ENCODE data around the gene ABCB6.
A peak's percentile ranks its signal among the peaks of the same experiment; 100 is the strongest.

The ABCB6 gene

DNA sequence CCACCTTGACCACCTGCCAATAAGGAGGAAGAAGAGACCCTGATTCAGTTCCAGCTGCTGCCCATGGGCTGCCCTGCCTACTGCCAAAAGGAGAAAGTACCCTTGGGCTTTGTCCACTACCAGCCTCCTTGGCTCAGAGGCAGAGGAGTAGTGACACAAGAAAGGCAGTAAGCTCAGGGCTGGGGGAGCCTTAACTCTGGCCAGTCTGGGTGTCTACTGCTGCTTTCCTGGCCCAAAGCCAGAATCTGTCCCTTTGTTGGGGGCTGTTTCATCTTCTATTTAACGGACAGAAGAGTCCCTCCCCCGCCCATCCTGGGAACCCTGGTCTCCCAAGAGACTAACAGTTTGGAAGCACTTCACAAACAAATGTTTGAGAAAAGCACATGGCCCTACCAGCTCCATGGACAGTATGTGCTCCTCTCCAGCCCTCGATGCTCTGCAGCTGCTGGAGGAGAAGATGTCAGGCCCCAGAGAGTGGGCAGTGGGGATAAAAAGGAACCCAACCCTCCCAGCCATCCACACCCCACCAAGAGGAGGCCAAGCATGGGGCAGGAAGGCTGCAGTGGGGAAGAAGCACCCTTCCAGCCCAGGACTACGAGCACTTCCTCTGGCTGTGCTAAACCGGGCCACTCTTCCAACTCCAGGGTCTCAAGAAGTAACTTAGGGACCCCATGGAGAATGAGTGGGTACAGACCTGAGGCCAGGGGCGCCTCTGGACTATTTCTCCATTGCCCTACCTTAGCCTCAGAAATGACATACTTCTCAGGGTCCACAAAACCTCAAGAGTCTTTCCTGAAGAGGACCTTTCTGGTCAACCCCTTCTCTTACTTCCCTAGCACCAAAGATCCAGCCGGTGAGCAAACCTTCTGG, 9.5 kb upstream of the ABCB6 start:
- peak; percentile 18 for DNase-seq
- no peak overlapping the region for H4K8ac ChIP-seq (ENCODE audit: low read length)
- no peaks in the 10 kb centered on the region for H3K27me3 ChIP-seq (ENCODE audit: control insufficient read depth in 1 of 2, insufficient read depth in 1 of 2, low read length in 2 of 2)
- H3K36me3 ChIP-seq (ENCODE audit: control insufficient read depth in 1 of 2, insufficient read depth in 2 of 2, low read depth in 1 of 2, low read length in 2 of 2) = peaks cover 43 to 54% of the 10 kb centered on the region in 2 experiments
- H2BK120ac ChIP-seq (ENCODE audit: low read depth, low read length) = no peak overlapping the region
- H2AK5ac ChIP-seq (ENCODE audit: low read length, severe bottlenecking) = no peak overlapping the region
- H3K4ac ChIP-seq (ENCODE audit: low read depth in 1 of 2, low read length in 2 of 2) = peak overlapping the region in 1 of 2 experiments; percentile 93
- no peak overlapping the region for H4K91ac ChIP-seq (ENCODE audit: low read length)
- H2BK15ac ChIP-seq (ENCODE audit: low read depth, poor library complexity, severe bottlenecking) = no peak overlapping the region
- H3K9ac ChIP-seq (ENCODE audit: low read length) = peak overlapping the region; percentile 96
- peak overlapping the region; percentile 72 to 94 for H3K4me3 ChIP-seq (ENCODE audit: insufficient read depth in 1 of 2, low read depth in 1 of 2, low read length in 2 of 2)
- no peak overlapping the region for H2BK5ac ChIP-seq (ENCODE audit: low read depth, low read length, poor library complexity, severe bottlenecking)
- H3K27ac ChIP-seq (ENCODE audit: low read length, poor library complexity, severe bottlenecking) = no peak overlapping the region
- peaks cover 12% of the 10 kb centered on the region for H3K4me1 ChIP-seq (ENCODE audit: control insufficient read depth, insufficient read depth, low read depth, low read length)
- peak overlapping the region; percentile 98 for H3K4me2 ChIP-seq (ENCODE audit: low read length, poor library complexity, severe bottlenecking)
- no peaks in the 10 kb centered on the region for H3K9me3 ChIP-seq (ENCODE audit: control insufficient read depth, low read length)
- WGBS = 81% methylated on average over 6 of the region's 7 CpGs
- H2AFZ ChIP-seq (ENCODE audit: low read depth, low read length) = no peak overlapping the region
- H3K79me1 ChIP-seq (replicated peaks; ENCODE audit: low read length, poor library complexity, severe bottlenecking) = peaks cover 57% of the 10 kb centered on the region
- peak overlapping the region in 1 of 2 experiments; percentile 70 for H3K18ac ChIP-seq (ENCODE audit: low read depth in 1 of 2, low read length in 2 of 2)
- H2BK12ac ChIP-seq (ENCODE audit: low read length in 2 of 2) = peak overlapping the region in 1 of 2 experiments; percentile 84
- H3K14ac ChIP-seq (ENCODE audit: low read length in 2 of 2) = peak overlapping the region in 1 of 2 experiments; percentile 99
- H3K23ac ChIP-seq (ENCODE audit: low read length in 2 of 2) = peak overlapping the region in 1 of 2 experiments; percentile 86

DNA sequence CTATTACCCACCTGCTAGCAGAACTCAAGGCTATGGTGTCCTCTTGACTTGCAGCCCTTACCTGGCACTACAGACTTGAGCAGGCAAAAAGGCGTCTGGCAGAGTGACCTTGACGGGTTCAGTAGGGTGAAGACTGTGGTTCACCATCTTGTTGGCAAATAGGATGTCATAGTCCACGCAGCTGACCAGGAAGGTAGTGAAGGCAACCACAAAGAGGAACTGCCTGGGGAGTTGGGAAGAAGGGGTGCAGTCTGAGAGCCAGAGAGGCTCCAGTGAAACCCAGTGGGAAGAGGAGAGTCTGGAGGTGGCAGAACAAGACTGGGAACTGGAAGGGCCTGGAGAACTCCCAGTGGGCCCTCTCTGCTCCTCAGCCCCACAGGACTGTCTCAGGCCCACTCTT, 6.6 kb upstream of the ABCB6 start:
- Histone ChIP-seq H3K27me3 (ENCODE audit: control insufficient read depth in 1 of 2, insufficient read depth in 1 of 2, low read length in 2 of 2) (no peaks in the 10 kb centered on the region), H3K23ac (ENCODE audit: low read length in 2 of 2) (no peak overlapping the region), H3K4me3 (ENCODE audit: insufficient read depth in 1 of 2, low read depth in 1 of 2, low read length in 2 of 2) (no peak overlapping the region), H3K27ac (ENCODE audit: low read length, poor library complexity, severe bottlenecking) (no peak overlapping the region), H4K8ac (ENCODE audit: low read length) (no peak overlapping the region), H3K4me1 (ENCODE audit: control insufficient read depth, insufficient read depth, low read depth, low read length) (peaks cover 12% of the 10 kb centered on the region), H2BK120ac (ENCODE audit: low read depth, low read length) (no peak overlapping the region), H3K4ac (ENCODE audit: low read depth in 1 of 2, low read length in 2 of 2) (no peak overlapping the region), H2AK5ac (ENCODE audit: low read length, severe bottlenecking) (no peak overlapping the region), H2AFZ (ENCODE audit: low read depth, low read length) (no peak overlapping the region), H3K36me3 (ENCODE audit: control insufficient read depth in 1 of 2, insufficient read depth in 2 of 2, low read depth in 1 of 2, low read length in 2 of 2) (peaks cover 60 to 63% of the 10 kb centered on the region in 2 experiments), H3K9me3 (ENCODE audit: control insufficient read depth, low read length) (no peaks in the 10 kb centered on the region), H2BK12ac (ENCODE audit: low read length in 2 of 2) (no peak overlapping the region), H3K79me1 (replicated peaks; ENCODE audit: low read length, poor library complexity, severe bottlenecking) (peaks cover 45% of the 10 kb centered on the region), H2BK5ac (ENCODE audit: low read depth, low read length, poor library complexity, severe bottlenecking) (no peak overlapping the region), H4K91ac (ENCODE audit: low read length) (no peak overlapping the region), H3K4me2 (ENCODE audit: low read length, poor library complexity, severe bottlenecking) (no peak overlapping the region), H3K9ac (ENCODE audit: low read length) (no peak overlapping the region), H3K14ac (ENCODE audit: low read length in 2 of 2) (no peak overlapping the region), H2BK15ac (ENCODE audit: low read depth, poor library complexity, severe bottlenecking) (no peak overlapping the region), H3K18ac (ENCODE audit: low read depth in 1 of 2, low read length in 2 of 2) (no peak overlapping the region)
- WGBS = 96% methylated on average over 3 of the region's 3 CpGs
- DNase-seq = no peak

DNA sequence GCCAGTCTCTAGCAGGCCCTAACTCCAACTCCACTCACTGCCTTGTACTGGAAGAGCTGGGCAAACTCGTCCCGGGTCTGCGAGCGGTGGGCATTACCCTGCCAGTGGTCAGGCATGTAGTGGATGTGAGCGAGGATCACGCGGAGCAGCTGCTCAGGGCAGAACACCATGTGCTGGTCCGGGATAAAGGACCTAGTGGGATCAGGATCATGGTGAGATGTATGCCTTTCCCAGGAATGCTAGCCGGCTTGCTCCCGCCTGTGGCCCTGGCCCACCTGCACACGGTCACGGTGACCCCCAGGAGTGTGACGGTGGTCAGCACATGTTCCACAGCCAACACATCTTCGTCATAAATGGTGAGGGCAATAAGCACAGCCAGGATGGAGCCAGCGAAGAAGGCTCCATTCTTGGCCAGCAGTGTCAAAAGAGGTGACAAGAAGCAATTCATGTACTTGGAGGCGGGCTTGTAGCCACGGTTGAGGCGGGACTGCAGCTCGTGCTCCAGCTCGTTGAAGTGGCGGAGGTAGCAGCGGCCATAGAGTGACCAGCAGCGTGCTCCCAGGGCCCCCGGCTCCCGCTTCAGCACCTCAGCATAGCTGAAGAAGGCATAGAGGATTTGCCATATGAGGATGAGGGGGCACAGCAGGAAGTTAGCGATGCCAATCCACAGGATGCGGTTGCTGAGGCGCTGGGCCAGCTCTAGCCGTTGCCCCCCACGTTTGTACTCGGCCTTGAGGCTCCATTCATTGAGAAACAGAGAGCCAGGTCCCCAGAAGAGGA, 5.3 kb upstream of the ABCB6 start:
- Histone ChIP-seq H3K14ac (ENCODE audit: low read length in 2 of 2) (no peak overlapping the region), H2BK15ac (ENCODE audit: low read depth, poor library complexity, severe bottlenecking) (no peak overlapping the region), H3K27ac (ENCODE audit: low read length, poor library complexity, severe bottlenecking) (no peak overlapping the region), H3K79me1 (replicated peaks; ENCODE audit: low read length, poor library complexity, severe bottlenecking) (peaks cover 45% of the 10 kb centered on the region), H2AK5ac (ENCODE audit: low read length, severe bottlenecking) (no peak overlapping the region), H3K18ac (ENCODE audit: low read depth in 1 of 2, low read length in 2 of 2) (no peak overlapping the region), H3K9me3 (ENCODE audit: control insufficient read depth, low read length) (no peaks in the 10 kb centered on the region), H4K8ac (ENCODE audit: low read length) (no peak overlapping the region), H4K91ac (ENCODE audit: low read length) (no peak overlapping the region), H3K4me2 (ENCODE audit: low read length, poor library complexity, severe bottlenecking) (no peak overlapping the region), H3K9ac (ENCODE audit: low read length) (no peak overlapping the region), H3K27me3 (ENCODE audit: control insufficient read depth in 1 of 2, insufficient read depth in 1 of 2, low read length in 2 of 2) (no peaks in the 10 kb centered on the region), H3K36me3 (ENCODE audit: control insufficient read depth in 1 of 2, insufficient read depth in 2 of 2, low read depth in 1 of 2, low read length in 2 of 2) (peaks cover 72 to 73% of the 10 kb centered on the region in 2 experiments), H2BK120ac (ENCODE audit: low read depth, low read length) (no peak overlapping the region), H2BK12ac (ENCODE audit: low read length in 2 of 2) (no peak overlapping the region), H3K4ac (ENCODE audit: low read depth in 1 of 2, low read length in 2 of 2) (no peak overlapping the region), H2BK5ac (ENCODE audit: low read depth, low read length, poor library complexity, severe bottlenecking) (no peak overlapping the region), H3K4me3 (ENCODE audit: insufficient read depth in 1 of 2, low read depth in 1 of 2, low read length in 2 of 2) (no peak overlapping the region), H2AFZ (ENCODE audit: low read depth, low read length) (no peak overlapping the region), H3K23ac (ENCODE audit: low read length in 2 of 2) (no peak overlapping the region), H3K4me1 (ENCODE audit: control insufficient read depth, insufficient read depth, low read depth, low read length) (peaks cover 17% of the 10 kb centered on the region)
- WGBS = 97% methylated on average over 31 of the region's 31 CpGs
- no peak for DNase-seq

DNA sequence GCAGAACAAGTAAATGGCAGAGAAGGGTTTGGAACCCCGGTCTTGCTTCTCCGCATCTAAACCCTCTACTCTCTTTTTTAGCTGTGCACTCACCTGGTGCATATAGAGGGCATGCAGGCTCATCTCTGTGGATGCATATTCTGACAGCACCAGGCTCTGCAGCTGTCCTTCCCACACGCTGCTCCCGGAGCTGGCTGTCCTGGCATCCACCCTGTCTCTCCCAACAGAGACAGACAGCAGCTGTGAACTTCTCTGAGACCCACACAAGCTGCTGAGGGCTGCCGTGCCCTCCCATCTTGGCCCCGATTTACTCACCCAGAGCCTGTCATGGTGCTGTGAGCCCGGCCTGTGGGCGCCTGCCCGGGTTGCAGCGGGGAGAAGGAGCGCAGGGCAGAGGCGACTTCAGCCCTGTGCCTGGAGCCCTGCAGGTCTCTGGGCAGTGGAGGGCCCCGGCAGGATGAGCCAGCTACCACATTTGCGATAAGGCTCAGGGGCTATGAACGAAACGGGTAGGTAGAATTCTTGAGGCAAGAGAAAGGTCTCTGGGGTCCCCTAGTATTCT, 3.3 kb upstream of the ABCB6 start:
- H2BK120ac ChIP-seq (ENCODE audit: low read depth, low read length) = no peak overlapping the region
- no peaks in the 10 kb centered on the region for H3K27me3 ChIP-seq (ENCODE audit: control insufficient read depth in 1 of 2, insufficient read depth in 1 of 2, low read length in 2 of 2)
- H2AFZ ChIP-seq (ENCODE audit: low read depth, low read length) = no peak overlapping the region
- DNase-seq = no peak
- no peak overlapping the region for H2BK15ac ChIP-seq (ENCODE audit: low read depth, poor library complexity, severe bottlenecking)
- no peak overlapping the region for H3K9ac ChIP-seq (ENCODE audit: low read length)
- peaks cover 72 to 73% of the 10 kb centered on the region in 2 experiments for H3K36me3 ChIP-seq (ENCODE audit: control insufficient read depth in 1 of 2, insufficient read depth in 2 of 2, low read depth in 1 of 2, low read length in 2 of 2)
- 96% methylated on average over 16 of the region's 16 CpGs for WGBS
- H3K9me3 ChIP-seq (ENCODE audit: control insufficient read depth, low read length) = no peaks in the 10 kb centered on the region
- H3K79me1 ChIP-seq (replicated peaks; ENCODE audit: low read length, poor library complexity, severe bottlenecking) = peaks cover 34% of the 10 kb centered on the region
- H3K14ac ChIP-seq (ENCODE audit: low read length in 2 of 2) = no peak overlapping the region
- H3K23ac ChIP-seq (ENCODE audit: low read length in 2 of 2) = no peak overlapping the region
- H3K4ac ChIP-seq (ENCODE audit: low read depth in 1 of 2, low read length in 2 of 2) = no peak overlapping the region
- H2BK5ac ChIP-seq (ENCODE audit: low read depth, low read length, poor library complexity, severe bottlenecking) = no peak overlapping the region
- H3K4me1 ChIP-seq (ENCODE audit: control insufficient read depth, insufficient read depth, low read depth, low read length) = peaks cover 15% of the 10 kb centered on the region
- no peak overlapping the region for H2AK5ac ChIP-seq (ENCODE audit: low read length, severe bottlenecking)
- no peak overlapping the region for H2BK12ac ChIP-seq (ENCODE audit: low read length in 2 of 2)
- no peak overlapping the region for H3K27ac ChIP-seq (ENCODE audit: low read length, poor library complexity, severe bottlenecking)
- H3K18ac ChIP-seq (ENCODE audit: low read depth in 1 of 2, low read length in 2 of 2) = no peak overlapping the region
- no peak overlapping the region for H3K4me2 ChIP-seq (ENCODE audit: low read length, poor library complexity, severe bottlenecking)
- H3K4me3 ChIP-seq (ENCODE audit: insufficient read depth in 1 of 2, low read depth in 1 of 2, low read length in 2 of 2) = no peak overlapping the region
- no peak overlapping the region for H4K8ac ChIP-seq (ENCODE audit: low read length)
- no peak overlapping the region for H4K91ac ChIP-seq (ENCODE audit: low read length)

Measured in mesenchymal stem cell (in vitro differentiated cells and primary cell).